ENCODE measurements around the gene IGDCC3.

- TF ChIP-seq POLR2A (IDR thresholded peaks at IDR 0.05) (no peak), POLR2AphosphoS5 (IDR thresholded peaks at IDR 0.05) (no peak), EP300 (IDR thresholded peaks at IDR 0.05) (no peak)
- TF ChIP-seq, protein P1, sequence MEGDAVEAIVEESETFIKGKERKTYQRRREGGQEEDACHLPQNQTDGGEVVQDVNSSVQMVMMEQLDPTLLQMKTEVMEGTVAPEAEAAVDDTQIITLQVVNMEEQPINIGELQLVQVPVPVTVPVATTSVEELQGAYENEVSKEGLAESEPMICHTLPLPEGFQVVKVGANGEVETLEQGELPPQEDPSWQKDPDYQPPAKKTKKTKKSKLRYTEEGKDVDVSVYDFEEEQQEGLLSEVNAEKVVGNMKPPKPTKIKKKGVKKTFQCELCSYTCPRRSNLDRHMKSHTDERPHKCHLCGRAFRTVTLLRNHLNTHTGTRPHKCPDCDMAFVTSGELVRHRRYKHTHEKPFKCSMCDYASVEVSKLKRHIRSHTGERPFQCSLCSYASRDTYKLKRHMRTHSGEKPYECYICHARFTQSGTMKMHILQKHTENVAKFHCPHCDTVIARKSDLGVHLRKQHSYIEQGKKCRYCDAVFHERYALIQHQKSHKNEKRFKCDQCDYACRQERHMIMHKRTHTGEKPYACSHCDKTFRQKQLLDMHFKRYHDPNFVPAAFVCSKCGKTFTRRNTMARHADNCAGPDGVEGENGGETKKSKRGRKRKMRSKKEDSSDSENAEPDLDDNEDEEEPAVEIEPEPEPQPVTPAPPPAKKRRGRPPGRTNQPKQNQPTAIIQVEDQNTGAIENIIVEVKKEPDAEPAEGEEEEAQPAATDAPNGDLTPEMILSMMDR (IDR thresholded peaks at IDR 0.05), result no peak
Measured at GRCh38 chr15:65323071-65323511, 54.7 kb downstream of the IGDCC3 start.
